OCI-LY7 (cell line): Measurements from ENCODE around the gene RMND5B. TPM values are rescaled to one million over a fixed set of nuclear protein-coding genes. Genes with fewer than 3 reads are reported as not detected.
A peak's percentile ranks its signal among the peaks of the same experiment; 100 is the strongest.

Experiments used
- BruUV-seq: library from RNA; stranded (reverse); fragments of 400-500 nt; replicated peaks from 2 replicates; lab custom pipeline; 2021; lab: Mats Ljungman, UMichigan
- CTCF ChIA-PET: fragments of 300-600 bp; sonication (Branson Sonifier 250); formaldehyde crosslinking; loops from one replicate; lab custom pipeline; 2022; ENCODE audit warnings: antibody characterized with exemption; ENCODE audit not compliant: unreplicated experiment; lab: Charles Lee
- POLR2A ChIA-PET: fragments of 300-600 bp; sonication (Branson Sonifier 250); formaldehyde crosslinking; loops from one replicate; lab custom pipeline; 2022; ENCODE audit warnings: antibody characterized with exemption; lab: Charles Lee
- DNase-seq: peaks from one replicate; pipeline ENCODE4 v3.0.0-alpha.2; 2015; ENCODE audit warnings: low spot score
- H2AFZ ChIP-seq: fragments of 200-600 bp; sonication (generic), shearing (Covaris generic); 2 replicates; pipeline ENCODE4 v1.6.1; 2014; ENCODE audit warnings: mild to moderate bottlenecking, antibody characterized with exemption, low read length, moderate library complexity
- H3K27ac ChIP-seq: fragments of 200-600 bp; sonication (generic); 2 replicates; pipeline ENCODE4 v1.5.1; 2014; ENCODE audit warnings: mixed run types, low read depth, mild to moderate bottlenecking, moderate library complexity, low read length, inconsistent platforms; ENCODE audit not compliant: poor library complexity, severe bottlenecking
- H3K36me3 ChIP-seq: fragments of 200-600 bp; sonication (generic); 2 replicates; pipeline ENCODE4 v1.6.1; 2014; ENCODE audit warnings: mild to moderate bottlenecking, antibody characterized with exemption, low read length, moderate library complexity, mixed read lengths; ENCODE audit not compliant: insufficient read depth
- H3K4me1 ChIP-seq: fragments of 200-600 bp; sonication (generic); 2 replicates; pipeline ENCODE4 v1.5.1; 2014; ENCODE audit warnings: mild to moderate bottlenecking, low read length; ENCODE audit not compliant: insufficient read depth, poor library complexity, severe bottlenecking
- H3K4me2 ChIP-seq: fragments of 200-600 bp; sonication (generic); 2 replicates; pipeline ENCODE4 v1.6.1; 2014; ENCODE audit warnings: mild to moderate bottlenecking, low read length
- H3K4me3 ChIP-seq: fragments of 200-600 bp; sonication (generic); 2 replicates; pipeline ENCODE4 v1.5.1; 2014; ENCODE audit warnings: mild to moderate bottlenecking, low read depth, low read length; ENCODE audit not compliant: poor library complexity, severe bottlenecking
- H3K79me2 ChIP-seq: fragments of 200-600 bp; sonication (generic); 2 replicates; pipeline ENCODE4 v1.6.1; 2016; ENCODE audit warnings: low read depth, mild to moderate bottlenecking, low read length, moderate library complexity, mixed read lengths; ENCODE audit not compliant: insufficient read depth
- H3K9me2 ChIP-seq: fragments of 200-600 bp; sonication (generic); 2 replicates; pipeline ENCODE4 v1.6.1; 2016; ENCODE audit warnings: mild to moderate bottlenecking, low read length, mixed read lengths; ENCODE audit not compliant: insufficient read depth
- H3K9me3 ChIP-seq: fragments of 200-600 bp; sonication (generic); 2 replicates; pipeline ENCODE4 v1.6.1; 2014; ENCODE audit warnings: mild to moderate bottlenecking, mixed run types, low read length, mixed read lengths
- H4K20me1 ChIP-seq: fragments of 200-600 bp; sonication (generic); 2 replicates; pipeline ENCODE4 v1.6.1; 2014; ENCODE audit warnings: mild to moderate bottlenecking, antibody characterized with exemption, low read length, moderate library complexity, mixed read lengths; ENCODE audit not compliant: insufficient read depth
- CTCF ChIP-seq: fragments of 200-600 bp; sonication (generic); conservative IDR thresholded peaks from 2 replicates; pipeline ENCODE4 v1.5.1; 2014; ENCODE audit warnings: mild to moderate bottlenecking, antibody characterized with exemption, low read length, moderate library complexity, mixed read lengths
- EZH2phosphoT487 ChIP-seq: fragments of 200-600 bp; sonication (generic); IDR thresholded peaks from 2 replicates; pipeline ENCODE4 v1.6.1; 2018; ENCODE audit warnings: low read depth, borderline replicate concordance, mild to moderate bottlenecking, mixed run types, antibody characterized with exemption, low read length, moderate library complexity, mixed read lengths
- intact Hi-C: fragments of 100-400 bp; cut with micrococcal nuclease; formaldehyde crosslinking; loops from one replicate; pipeline ENCODE4 v1.10.0; 2022; ENCODE audit not compliant: unreplicated experiment
- total RNA-seq, 2 experiments: library from RNA; depleted of rRNA in 1 of 2; stranded (reverse); fragments of >200 nt in 1 of 2; shearing (Covaris generic) in 1 of 2; gene quantifications; 2 replicates each; pipeline ENCODE4 v1.2.3, GENCODE V29; 2014 to 2022

Gene RMND5B
- total RNA-seq, 2 experiments from 2014 or later: 63.2 to 68.3 TPM

DNA sequence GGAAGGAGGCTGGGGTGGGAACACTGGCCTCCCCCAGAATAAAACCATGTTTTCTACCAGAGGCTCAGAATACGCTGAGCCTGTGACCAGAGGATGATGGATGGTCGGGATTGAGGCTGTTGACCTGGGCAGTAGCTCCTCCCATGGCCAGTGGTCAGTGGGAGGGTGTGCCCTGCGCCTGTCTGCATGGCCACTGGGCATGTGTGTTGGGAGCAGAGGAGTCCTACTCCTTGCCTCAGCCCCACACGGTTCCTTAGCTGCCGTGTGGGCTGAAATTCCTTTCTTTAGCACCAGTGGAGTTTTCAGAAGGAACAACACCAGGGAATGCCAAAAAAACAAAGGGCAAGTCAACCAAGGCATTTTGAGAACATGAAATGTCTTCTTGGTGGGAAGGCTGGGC lies 8.5 kb upstream of the RMND5B start:
- BruUV-seq: no TSS peak
- POLR2A ChIA-PET: interaction anchor here (0.5 kb wide), 1 partner anchor 16 kb away, joined by 3 read pairs; no protein-coding TSS in a partner anchor
- no peak for TF ChIP-seq EZH2phosphoT487
- no peak for TF ChIP-seq CTCF
- Histone ChIP-seq H3K9me2 (no peaks in the 10 kb centered on the region), H3K27ac (peak overlapping the region; percentile 90), H3K4me2 (peak overlapping the region; percentile 68), H3K36me3 (peaks cover 69% of the 10 kb centered on the region), H3K9me3 (no peaks in the 10 kb centered on the region), H3K4me1 (peaks cover 67% of the 10 kb centered on the region), H3K4me3 (no peak overlapping the region), H3K79me2 (peaks cover 31% of the 10 kb centered on the region; the same call in 1 of the 2 replicates), H4K20me1 (no peaks in the 10 kb centered on the region), H2AFZ (no peak overlapping the region)
- intact Hi-C loops: no loop called here
- DNase-seq: no peak
- CTCF ChIA-PET: interaction anchor here (3.1 kb wide), 1 partner anchor 46 kb away, joined by 17 read pairs; no protein-coding TSS in a partner anchor

GRCh38 chr5:178123094-178123965 lies 7.5 kb upstream of the RMND5B start:
- H3K4me1 ChIP-seq: peaks cover 57% of the 10 kb centered on the region
- peaks cover 21% of the 10 kb centered on the region; the same call in 1 of the 2 replicates for H3K79me2 ChIP-seq
- BruUV-seq: no TSS peak
- no peak for DNase-seq
- peaks cover 71% of the 10 kb centered on the region for H3K36me3 ChIP-seq
- no peaks in the 10 kb centered on the region for H3K9me2 ChIP-seq
- H4K20me1 ChIP-seq: no peaks in the 10 kb centered on the region
- no peak for TF ChIP-seq CTCF
- TF ChIP-seq EZH2phosphoT487: no peak
- H3K4me3 ChIP-seq: no peak overlapping the region
- ChIA-PET POLR2A (interaction anchor here (0.8 kb wide), 1 partner anchor 8 kb away, joined by 3 read pairs; no protein-coding TSS in a partner anchor), CTCF (no interaction called here)
- H3K9me3 ChIP-seq: no peaks in the 10 kb centered on the region
- no peak overlapping the region for H2AFZ ChIP-seq
- intact Hi-C loops: no loop called here
- peak overlapping the region; percentile 9; the same call in 1 of the 2 replicates for H3K4me2 ChIP-seq
- no peak overlapping the region for H3K27ac ChIP-seq
